Activated CD4-positive, CD25-positive, alpha-beta regulatory T cell (primary cell): ENCODE results near the gene RFX8.
"Not testable (repeated sequence)": the region's sequence is repeated elsewhere in the genome, so short reads cannot be mapped to it uniquely, and the experiment has no call there.

Source experiments
- DNase-seq, 4 experiments: peaks; one replicate each; lab custom pipeline; 2025; lab: John Stamatoyannopoulos, UW

The RFX8 gene

GRCh38 chr2:101474731-101475384 lies at the start of gene RFX8:
Gene RFX8 (minus strand): TSS chr2:101475112. CDS start chr2:101466848, 8,264 bp downstream.
- no peak for DNase-seq

GRCh38 chr2:101521487-101521886 lies 46.6 kb upstream of the RFX8 start:
- DNase-seq: no peak

- no peak for DNase-seq
These were observed 45.3 kb upstream of the RFX8 start for GRCh38 chr2:101520246-101520645.

- DNase-seq: no peak
These were observed 43.9 kb upstream of the RFX8 start for GRCh38 chr2:101518578-101519492.

- no peak for DNase-seq
These were observed 42.9 kb upstream of the RFX8 start for GRCh38 chr2:101517758-101518271.

GRCh38 chr2:101516823-101517690 lies 42.1 kb upstream of the RFX8 start:
- DNase-seq: no peak

- DNase-seq: no peak
These were observed 41.4 kb upstream of the RFX8 start for GRCh38 chr2:101516349-101516748.

GRCh38 chr2:101515477-101515876 lies 40.6 kb upstream of the RFX8 start:
- DNase-seq: no peak

- DNase-seq: no peak
These were observed 38.1 kb upstream of the RFX8 start for GRCh38 chr2:101512993-101513392.

GRCh38 chr2:101511381-101511780 lies 36.5 kb upstream of the RFX8 start:
- DNase-seq: no peak

- DNase-seq: no peak
These were observed 34.8 kb upstream of the RFX8 start for GRCh38 chr2:101509499-101510284.

- DNase-seq: no peak
These were observed 33.7 kb upstream of the RFX8 start for GRCh38 chr2:101508636-101509035.

GRCh38 chr2:101505276-101505675 lies 30.4 kb upstream of the RFX8 start:
- not testable (repeated sequence) for DNase-seq

GRCh38 chr2:101504744-101505143 lies 29.8 kb upstream of the RFX8 start:
- DNase-seq: not testable (repeated sequence)

GRCh38 chr2:101502095-101502494 lies 27.2 kb upstream of the RFX8 start:
- DNase-seq: no peak

- no peak for DNase-seq
These were observed 26.5 kb upstream of the RFX8 start for GRCh38 chr2:101501443-101501842.

GRCh38 chr2:101500860-101501259 lies 25.9 kb upstream of the RFX8 start:
- DNase-seq: no peak

- DNase-seq: no peak
These were observed 25.3 kb upstream of the RFX8 start for GRCh38 chr2:101500180-101500579.

- DNase-seq: no peak
These were observed 21.4 kb upstream of the RFX8 start for GRCh38 chr2:101496279-101496678.

GRCh38 chr2:101492936-101493473 lies 18.1 kb upstream of the RFX8 start:
- DNase-seq: no peak

GRCh38 chr2:101486994-101487393 lies 12.1 kb upstream of the RFX8 start:
- no peak for DNase-seq
